Peyer's patch (tissue), 4 donors: ENCODE results near the gene A1BG.

ENCODE experiments used
- CTCF ChIP-seq, 6 experiments: fragments of 450-650 bp in 4 of 6; fragments of 200-600 bp in 2 of 6; sonication (generic) in 1 of 6; IDR thresholded peaks; one replicate each; pipeline ENCODE4 v1.5.1; 2017 to 2019; ENCODE audit warnings: antibody characterized with exemption in 6 of 6, mild to moderate bottlenecking in 3 of 6, moderate library complexity in 1 of 6
- POLR2A ChIP-seq, 2 donors: fragments of 450-650 bp; IDR thresholded peaks; one replicate each; pipeline ENCODE4 v1.5.1; 2017; ENCODE audit warnings: antibody characterized with exemption in 2 of 2, mild to moderate bottlenecking in 2 of 2, moderate library complexity in 2 of 2

GRCh38 chr19:58346961-58347929, 6.0 kb downstream of the A1BG start:
- TF ChIP-seq CTCF (IDR thresholded peaks at IDR 0.05), result no peak
- TF ChIP-seq POLR2A (IDR thresholded peaks at IDR 0.05), result no peak
